IMR-90 (cell line): Measurements from ENCODE around the gene RFX3.

Experiments used
- CTCF ChIP-seq: conservative IDR thresholded peaks from 2 replicates; pipeline ENCODE4 v1.5.1; 2012; ENCODE audit warnings: mild to moderate bottlenecking, low read depth, low read length, improper control_type of control experiment
- POLR2A ChIP-seq: IDR thresholded peaks from 2 replicates; pipeline ENCODE4 v1.6.1; 2012; ENCODE audit warnings: mild to moderate bottlenecking, low read depth, low read length
- RAD21 ChIP-seq: IDR thresholded peaks from 2 replicates; pipeline ENCODE4 v1.6.1; 2012; ENCODE audit warnings: low read length, improper control_type of control experiment
- USF2 ChIP-seq: fragments of 150-350 bp; IDR thresholded peaks from 2 replicates; pipeline ENCODE4 v1.6.1; 2017; ENCODE audit warnings: mild to moderate bottlenecking, antibody characterized with exemption, low read length, low read depth

- TF ChIP-seq CTCF (no peak), RAD21 (no peak), USF2 (no peak), POLR2A (no peak)
Measured at GRCh38 chr9:3495855-3496254, 29.9 kb downstream of the RFX3 start.
